Mucosa of descending colon (tissue), 3 donors: Measurements from ENCODE around the gene SYT8. TPM values are rescaled to one million over a fixed set of nuclear protein-coding genes. Genes with fewer than 3 reads are reported as not detected.

Experiments used
- ATAC-seq: fragments of 200-7000 bp; cut with Tn5 transposase; one replicate; pipeline ENCODE4 v1.9.1; 2020; ENCODE audit warnings: mild to moderate bottlenecking, moderate library complexity
- DNase-seq, 3 donors: peaks; one replicate each; pipeline ENCODE4 v3.0.0-alpha.2; 2020
- H3K36me3 ChIP-seq: fragments of 200-600 bp; one replicate; pipeline ENCODE4 v1.8.0; 2021; ENCODE audit warnings: low read depth, mild to moderate bottlenecking
- H3K4me1 ChIP-seq: fragments of 200-600 bp; one replicate; pipeline ENCODE4 v1.8.0; 2021; ENCODE audit warnings: low read depth, mild to moderate bottlenecking
- H3K4me3 ChIP-seq: fragments of 200-600 bp; one replicate; pipeline ENCODE4 v1.8.0; 2021; ENCODE audit warnings: mild to moderate bottlenecking
- H3K9me3 ChIP-seq: fragments of 200-600 bp; one replicate; pipeline ENCODE4 v1.8.0; 2021; ENCODE audit warnings: mild to moderate bottlenecking
- CTCF ChIP-seq: fragments of 200-600 bp; IDR thresholded peaks from one replicate; pipeline ENCODE4 v1.8.0; 2022; ENCODE audit warnings: antibody characterized with exemption, mild to moderate bottlenecking
- intact Hi-C, 2 donors: fragments of 100-400 bp; cut with DNase I in 1 of 2; cut with micrococcal nuclease in 1 of 2; formaldehyde crosslinking; loops; one replicate each; pipeline versions ENCODE4 v1.11.0 to v1.11.1; 2022; cut with DNase I, micrococcal nuclease
- total RNA-seq, 3 donors: library from RNA; stranded (reverse); fragmentation: NEBNext Ultra II Directional in 2 of 3; extraction: Animal tissue kit (Norgen Biotek cat#: 25700) in 2 of 3; gene quantifications; one replicate each; pipeline versions ENCODE4 v1.2.1 to v1.2.4, GENCODE V29; 2021 to 2023
- donor health status: DM: no; HTN: no; CAD: no; lungs with moderate emphysema.
- donor health status: DM: no; HTN: no; CAD: no.
- donor health status: DM: no; HTN: yes; CAD: no.

SYT8 gene
- total RNA-seq, 3 donors from 2014 or later: 0.98 to 2.4 (median 2.1) TPM

- DNase-seq (peak in 1 of 3 donors; percentile 46), ATAC-seq (no peak)
- Histone ChIP-seq H3K36me3 (no peaks in the 10 kb centered on the region), H3K4me3 (no peak overlapping the region), H3K9me3 (no peaks in the 10 kb centered on the region), H3K4me1 (no peaks in the 10 kb centered on the region)
- no peak for TF ChIP-seq CTCF
- intact Hi-C loops: no loop called here
Observed at GRCh38 chr11:1856306-1857005, 21.7 kb downstream of the SYT8 start.

- Histone ChIP-seq H3K4me1 (no peaks in the 10 kb centered on the region), H3K36me3 (no peaks in the 10 kb centered on the region), H3K4me3 (no peak overlapping the region), H3K9me3 (no peaks in the 10 kb centered on the region)
- intact Hi-C loops: no loop called here
- no peak for TF ChIP-seq CTCF
- DNase-seq (peak in 1 of 3 donors; percentile 36), ATAC-seq (no peak)
Observed at GRCh38 chr11:1857064-1857463, 22.3 kb downstream of the SYT8 start.

GRCh38 chr11:1858154-1858553, 23.4 kb downstream of the SYT8 start:
- DNase-seq (peak in 1 of 3 donors; percentile 57), ATAC-seq (no peak)
- Histone ChIP-seq H3K9me3 (no peaks in the 10 kb centered on the region), H3K36me3 (no peaks in the 10 kb centered on the region), H3K4me3 (no peak overlapping the region), H3K4me1 (no peaks in the 10 kb centered on the region)
- TF ChIP-seq CTCF: no peak
- intact Hi-C loops: no loop called here

GRCh38 chr11:1858576-1858975, 23.8 kb downstream of the SYT8 start:
- no peak overlapping the region for H3K4me3 ChIP-seq
- no peak for ATAC-seq
- no peak for TF ChIP-seq CTCF
- no peak for DNase-seq
- no peaks in the 10 kb centered on the region for H3K36me3 ChIP-seq
- H3K4me1 ChIP-seq: no peaks in the 10 kb centered on the region
- intact Hi-C loops: no loop called here
- no peaks in the 10 kb centered on the region for H3K9me3 ChIP-seq

- intact Hi-C loops: no loop called here
- Histone ChIP-seq H3K9me3 (no peaks in the 10 kb centered on the region), H3K4me3 (no peak overlapping the region), H3K4me1 (no peaks in the 10 kb centered on the region), H3K36me3 (no peaks in the 10 kb centered on the region)
- peak in 1 of 3 donors; percentile 26 for DNase-seq
- no peak for TF ChIP-seq CTCF
- no peak for ATAC-seq
Observed at GRCh38 chr11:1859004-1859403, 24.2 kb downstream of the SYT8 start.

- peaks cover 2% of the 10 kb centered on the region for H3K4me1 ChIP-seq
- TF ChIP-seq CTCF: no peak
- H3K4me3 ChIP-seq: no peak overlapping the region
- no peak for DNase-seq
- intact Hi-C loops: no loop called here
- H3K9me3 ChIP-seq: no peaks in the 10 kb centered on the region
- H3K36me3 ChIP-seq: no peaks in the 10 kb centered on the region
- ATAC-seq: no peak
Observed at GRCh38 chr11:1860108-1860507, 25.3 kb downstream of the SYT8 start.
